ENCODE results near the gene TSNAX.
"Not testable (repeated sequence)": the region's sequence is repeated elsewhere in the genome, so short reads cannot be mapped to it uniquely, and the experiment has no call there.

TSNAX gene

GRCh38 chr1:231487910-231488309 lies 40.6 kb upstream of the TSNAX start:
- no peak for TF ChIP-seq CTCF (IDR thresholded peaks at IDR 0.05)
- no peak for TF ChIP-seq ZFX (IDR thresholded peaks at IDR 0.05; ENCODE audit: borderline replicate concordance)
- H3K27ac ChIP-seq = no peak overlapping the region

GRCh38 chr1:231493421-231494185 lies 34.9 kb upstream of the TSNAX start:
- TF ChIP-seq ZFX (IDR thresholded peaks at IDR 0.05; ENCODE audit: borderline replicate concordance) = no peak
- no peak for TF ChIP-seq CTCF (IDR thresholded peaks at IDR 0.05)
- H3K27ac ChIP-seq = no peak overlapping the region

GRCh38 chr1:231494439-231495110 lies 33.9 kb upstream of the TSNAX start:
- H3K27ac ChIP-seq = no peak overlapping the region
- no peak for TF ChIP-seq ZFX (IDR thresholded peaks at IDR 0.05; ENCODE audit: borderline replicate concordance)
- no peak for TF ChIP-seq CTCF (IDR thresholded peaks at IDR 0.05)

- H3K27ac ChIP-seq = no peak overlapping the region
- TF ChIP-seq CTCF (IDR thresholded peaks at IDR 0.05) (no peak), ZFX (IDR thresholded peaks at IDR 0.05; ENCODE audit: borderline replicate concordance) (no peak)
These were observed 30.8 kb upstream of the TSNAX start for GRCh38 chr1:231497629-231498152.

GRCh38 chr1:231499148-231499763 lies 29.2 kb upstream of the TSNAX start:
- H3K27ac ChIP-seq = no peak overlapping the region
- TF ChIP-seq ZFX (IDR thresholded peaks at IDR 0.05; ENCODE audit: borderline replicate concordance) = no peak
- no peak for TF ChIP-seq CTCF (IDR thresholded peaks at IDR 0.05)

GRCh38 chr1:231500666-231501065 lies 27.8 kb upstream of the TSNAX start:
- TF ChIP-seq CTCF (IDR thresholded peaks at IDR 0.05) = no peak

GRCh38 chr1:231503168-231503567 lies 25.3 kb upstream of the TSNAX start:
- H3K27ac ChIP-seq = not testable (repeated sequence)

More at GRCh38 chr1:231500666-231501065, 27.8 kb upstream of the TSNAX start:
- no peak overlapping the region for H3K27ac ChIP-seq

Measured in 22Rv1 (cell line).